ENCODE data around the gene CBX5.

- TF ChIP-seq EZH2phosphoT487 (IDR thresholded peaks at IDR 0.05; ENCODE audit: borderline replicate concordance, low read depth) (no peak), TEAD4 (IDR thresholded peaks at IDR 0.05; ENCODE audit: borderline replicate concordance, insufficient read depth) (no peak), POLR2AphosphoS5 (IDR thresholded peaks at IDR 0.05; ENCODE audit: low read depth, low read length) (no peak), MEF2A (IDR thresholded peaks at IDR 0.05; ENCODE audit: borderline replicate concordance, low read depth) (no peak), CTCF (IDR thresholded peaks at IDR 0.05) (no peak), GABPA (IDR thresholded peaks at IDR 0.05; ENCODE audit: low read depth) (no peak), USF2 (IDR thresholded peaks at IDR 0.05; ENCODE audit: borderline replicate concordance, low read depth, low read length) (no peak), MAX (IDR thresholded peaks at IDR 0.05; ENCODE audit: low read depth) (no peak), FOXJ3 (CRISPR knock-in tag; IDR thresholded peaks at IDR 0.05) (no peak), SMC3 (IDR thresholded peaks at IDR 0.05; ENCODE audit: low read depth, low read length) (no peak), SIN3A (IDR thresholded peaks at IDR 0.05; ENCODE audit: borderline replicate concordance, low read depth, low read length) (no peak)
Observed at GRCh38 chr12:54306925-54307741, 27.2 kb upstream of the CBX5 start.

All from SK-N-SH (cell line).